GM19467 (cell line): Measurements from ENCODE around the gene FUT8.

Experiments
- ATAC-seq: cut with Tn5 transposase; IDR thresholded peaks from one replicate; pipeline ENCODE4 v1.9.1; 2021; ENCODE audit warnings: mild to moderate bottlenecking, moderate library complexity; ENCODE audit not compliant: unreplicated experiment

Gene FUT8

GRCh38 chr14:65412032-65412846 is at the start of gene FUT8:
Gene FUT8, plus strand, starts transcription at chr14:65412730. Its CDS starts 148,834 bp downstream, at chr14:65561564.
- peak; percentile 67 for ATAC-seq

- ATAC-seq: no peak
Measured at GRCh38 chr14:65366802-65367565, 45.5 kb upstream of the FUT8 start.

- ATAC-seq: no peak
Measured at GRCh38 chr14:65369560-65369959, 43.0 kb upstream of the FUT8 start.

- ATAC-seq: no peak
Measured at GRCh38 chr14:65370801-65371248, 41.7 kb upstream of the FUT8 start.

GRCh38 chr14:65371784-65372183 is 40.7 kb upstream of the FUT8 start:
- ATAC-seq: no peak

- ATAC-seq: no peak
Measured at GRCh38 chr14:65373016-65373670, 39.4 kb upstream of the FUT8 start.

GRCh38 chr14:65373671-65374039 is 38.9 kb upstream of the FUT8 start:
- ATAC-seq: no peak

- no peak for ATAC-seq
Measured at GRCh38 chr14:65377576-65377975, 35.0 kb upstream of the FUT8 start.

- ATAC-seq: no peak
Measured at GRCh38 chr14:65382586-65382985, 29.9 kb upstream of the FUT8 start.

- no peak for ATAC-seq
Measured at GRCh38 chr14:65387171-65387570, 25.4 kb upstream of the FUT8 start.

- no peak for ATAC-seq
Measured at GRCh38 chr14:65387628-65388027, 24.9 kb upstream of the FUT8 start.

GRCh38 chr14:65392296-65392695 is 20.2 kb upstream of the FUT8 start:
- ATAC-seq: no peak

- no peak for ATAC-seq
Measured at GRCh38 chr14:65396082-65396910, 16.2 kb upstream of the FUT8 start.

GRCh38 chr14:65403231-65403630 is 9.3 kb upstream of the FUT8 start:
- no peak for ATAC-seq

- ATAC-seq: no peak
Measured at GRCh38 chr14:65408113-65408512, 4.4 kb upstream of the FUT8 start.

- ATAC-seq: no peak
Measured at GRCh38 chr14:65410640-65411039, 1.9 kb upstream of the FUT8 start.

- peak; percentile 60 for ATAC-seq
Measured at GRCh38 chr14:65411656-65412031, 886 bp upstream of the FUT8 start.

- peak; percentile 39 for ATAC-seq
Measured at GRCh38 chr14:65412856-65413738, 567 bp downstream of the FUT8 start.

- ATAC-seq: no peak
Measured at GRCh38 chr14:65413739-65414045, 1.2 kb downstream of the FUT8 start.
